NCI-H69 (cell line): ENCODE measurements around the gene SUCNR1.
"Not testable (repeated sequence)": the region's sequence is repeated elsewhere in the genome, so short reads cannot be mapped to it uniquely, and the experiment has no call there.

Source experiments
- DNase-seq: peaks from one replicate; lab custom pipeline; 2025; lab: John Stamatoyannopoulos, UW

The SUCNR1 gene

DNA sequence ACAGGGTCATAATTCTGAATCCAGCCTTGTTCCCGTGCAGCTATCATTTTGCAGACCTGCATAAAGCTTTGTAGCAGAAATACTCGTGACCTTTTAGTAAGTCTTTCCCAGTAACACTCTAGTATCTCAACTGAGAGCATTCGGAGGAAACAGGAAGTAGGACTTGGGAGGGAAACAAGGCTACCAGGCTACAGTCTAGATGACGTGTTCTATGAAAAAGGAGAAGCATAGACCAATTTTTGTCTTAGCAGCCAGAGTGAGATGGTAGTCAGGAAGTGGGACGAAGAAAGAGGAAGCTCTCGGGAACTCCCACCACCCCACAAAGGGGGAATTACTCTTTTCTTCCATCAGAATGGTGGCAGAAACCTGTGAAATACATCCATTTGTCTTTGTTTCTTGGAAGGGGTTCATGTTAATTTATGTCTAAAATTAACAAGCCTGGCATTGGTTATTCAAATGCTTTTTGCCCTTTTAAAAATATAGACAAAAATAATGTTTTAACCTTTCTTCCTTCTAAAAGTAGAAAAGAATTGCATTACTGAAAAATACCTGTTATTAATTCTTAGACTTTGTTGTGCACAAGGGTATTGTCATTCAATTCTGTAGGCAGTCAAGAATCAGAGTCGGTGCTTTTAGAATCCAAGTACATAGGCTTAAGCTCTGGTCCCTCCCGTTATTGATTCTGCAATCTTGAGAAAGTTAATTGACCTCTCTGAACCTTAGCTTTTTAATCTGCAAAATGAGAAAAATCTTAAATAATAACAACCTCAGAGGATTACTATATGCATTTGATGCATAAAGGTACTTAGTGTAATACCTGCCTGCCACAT is 1.6 kb upstream of the SUCNR1 start:
- no peak for DNase-seq

DNA sequence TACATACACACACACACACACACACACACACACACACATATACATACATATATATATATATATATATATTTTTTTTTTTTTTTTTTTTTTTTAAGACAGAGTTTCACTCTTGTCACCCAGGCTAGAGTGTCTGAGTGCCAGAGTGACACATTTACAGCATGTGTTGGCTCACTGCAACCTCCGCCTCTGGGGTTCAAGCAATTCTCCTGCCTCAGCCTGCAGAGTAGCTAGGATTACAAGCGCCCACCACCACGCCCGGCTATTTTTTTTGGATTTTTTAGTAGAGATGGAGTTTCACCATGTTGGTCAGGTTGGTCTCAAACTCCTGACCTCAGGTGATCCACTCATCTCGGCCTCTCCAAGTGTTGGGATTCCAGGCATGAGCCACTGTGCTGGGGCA is 636 bp downstream of the SUCNR1 start:
- not testable (repeated sequence) for DNase-seq

- DNase-seq: peak; percentile 13
Measured at GRCh38 chr3:151875759-151876158, 2.3 kb downstream of the SUCNR1 start.

DNA sequence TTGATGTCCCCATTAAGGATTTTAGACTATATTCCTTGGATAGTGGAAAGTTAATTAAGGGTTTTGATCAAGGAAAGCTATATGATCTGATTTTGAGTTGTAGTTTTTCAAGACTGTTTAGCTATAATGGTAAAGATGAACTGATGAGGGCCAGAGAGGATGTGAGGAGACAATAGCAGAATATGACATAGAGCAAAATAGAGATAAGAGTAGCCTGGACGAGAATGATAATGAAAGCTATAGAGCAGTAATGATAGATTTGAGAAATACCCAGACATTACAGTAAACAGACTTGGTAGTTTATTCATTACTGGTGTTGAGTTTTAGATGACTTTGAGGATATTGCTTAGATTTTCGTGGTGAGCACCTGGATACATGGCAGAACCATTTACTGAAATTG is 3.8 kb downstream of the SUCNR1 start:
- no peak for DNase-seq

DNA sequence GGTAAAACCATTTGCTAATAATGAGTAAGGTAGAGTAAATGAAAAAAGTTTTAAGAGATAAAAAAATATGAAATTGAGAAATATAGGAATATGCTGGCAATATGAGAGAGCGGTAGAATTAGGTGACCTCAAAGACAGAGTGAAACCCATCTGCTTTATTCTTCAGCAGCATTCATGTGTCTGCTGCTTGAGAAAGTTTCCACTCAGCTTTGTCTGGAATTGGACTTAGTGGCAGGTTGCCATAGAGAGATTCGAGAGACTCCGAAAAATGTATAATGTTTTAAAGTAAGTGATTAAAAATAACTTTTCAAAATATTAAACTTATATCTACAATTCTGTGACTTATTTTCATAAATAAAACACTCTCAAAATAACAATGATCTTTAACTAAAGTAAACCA is 5.0 kb downstream of the SUCNR1 start:
- DNase-seq: no peak

DNA sequence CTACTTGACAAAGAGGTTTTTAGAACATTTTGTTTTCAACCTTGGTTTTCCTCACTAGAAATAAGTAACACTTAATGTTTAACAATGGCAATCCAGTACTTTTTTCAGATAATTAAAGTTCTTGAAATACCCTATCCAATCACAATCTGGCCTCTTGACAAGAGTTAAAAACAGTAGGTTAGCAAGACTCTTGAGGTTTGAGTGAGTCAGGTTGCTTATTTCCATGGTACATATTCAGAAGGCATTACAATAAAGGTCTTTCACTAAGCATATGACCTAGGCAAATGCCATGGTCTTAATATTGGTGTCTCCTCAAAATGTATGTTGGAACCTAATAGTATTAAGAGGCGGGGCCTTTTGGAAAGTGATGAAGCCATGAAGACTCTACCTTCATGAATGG is 5.6 kb downstream of the SUCNR1 start:
- no peak for DNase-seq

- no peak for DNase-seq
Measured at GRCh38 chr3:151879679-151880415, 6.4 kb downstream of the SUCNR1 start.

- no peak for DNase-seq
Measured at GRCh38 chr3:151880416-151880690, 6.9 kb downstream of the SUCNR1 start.

- no peak for DNase-seq
Measured at GRCh38 chr3:151881137-151881536, 7.7 kb downstream of the SUCNR1 start.

- DNase-seq: not testable (repeated sequence)
Measured at GRCh38 chr3:151885397-151885796, 12.0 kb downstream of the SUCNR1 start.

DNA sequence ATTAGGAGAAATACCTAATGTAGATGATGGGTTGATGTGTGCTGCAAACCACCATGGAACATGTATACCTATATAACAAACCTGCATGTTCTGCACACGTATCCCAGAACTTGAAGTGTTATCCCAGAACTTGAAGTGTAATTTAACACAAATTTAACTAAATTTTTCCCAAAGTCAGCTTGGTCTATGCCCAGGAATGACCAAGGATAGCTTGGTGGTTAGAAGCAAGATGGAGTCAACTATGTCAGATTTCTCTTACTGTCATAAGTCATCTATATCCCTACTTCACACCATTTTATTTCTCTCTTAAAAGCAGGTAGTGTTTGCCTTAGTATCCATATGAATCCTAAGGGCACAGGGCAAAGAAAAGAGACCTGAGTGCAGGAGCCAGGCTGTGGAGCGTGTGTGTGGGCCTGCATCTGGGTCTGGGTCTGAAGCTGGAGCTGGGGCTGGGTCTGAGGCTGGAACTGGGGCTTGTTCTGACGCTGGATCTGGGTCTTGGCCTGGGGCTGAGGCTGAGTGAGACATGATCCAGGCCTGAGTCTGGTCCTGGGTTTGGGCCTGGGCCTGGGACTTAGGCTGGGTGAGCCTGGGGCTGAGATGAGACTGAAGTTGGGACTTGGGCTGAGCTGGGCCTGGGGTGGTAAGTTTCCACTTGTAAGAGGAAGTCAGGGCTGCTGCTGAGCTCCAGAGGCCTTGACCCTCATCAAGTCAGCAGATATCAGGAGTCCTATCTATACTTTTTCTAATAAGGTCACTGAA is 14.2 kb downstream of the SUCNR1 start:
- DNase-seq: not testable (repeated sequence)

DNA sequence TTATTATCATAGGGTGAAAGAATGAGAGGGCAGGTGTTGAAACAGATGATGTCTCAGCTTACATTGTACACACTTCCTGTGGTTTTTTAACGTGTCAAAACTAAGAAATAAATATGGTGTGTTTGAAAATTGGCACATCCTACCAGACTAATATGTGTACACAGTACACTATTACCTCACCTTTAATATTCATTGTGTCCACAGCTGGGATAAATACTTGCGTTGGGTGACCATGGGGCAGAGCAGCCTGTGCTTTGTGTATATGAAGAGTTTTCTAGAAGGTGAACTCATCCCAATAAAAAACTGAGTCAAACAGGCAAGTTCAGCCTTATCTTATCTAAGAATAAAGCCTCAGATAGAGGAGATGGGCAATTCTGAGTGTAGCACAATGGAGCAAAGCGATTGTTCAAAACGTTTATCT is 17.3 kb downstream of the SUCNR1 start:
- peak; percentile 91 for DNase-seq

DNA sequence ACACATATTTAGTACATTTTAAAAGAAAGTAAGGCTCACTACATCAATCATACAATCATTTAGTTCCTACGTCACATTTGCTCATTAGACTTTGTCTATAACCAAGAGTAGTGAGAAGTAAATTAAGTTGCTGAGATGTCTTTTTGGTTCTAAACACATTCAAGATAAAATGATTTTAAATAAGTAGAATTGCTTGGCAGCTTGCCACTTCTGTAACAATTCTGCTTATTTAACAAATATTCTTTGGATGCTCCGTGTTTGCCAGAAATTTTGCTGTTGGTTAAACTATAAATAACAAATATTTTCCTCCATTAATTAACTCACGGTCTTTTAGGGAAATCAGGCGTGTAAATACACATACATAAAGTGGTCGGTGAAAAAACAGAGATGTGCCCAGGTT is 18.3 kb downstream of the SUCNR1 start:
- DNase-seq: no peak

GRCh38 chr3:151894219-151894618 is 20.8 kb downstream of the SUCNR1 start:
- no peak for DNase-seq

GRCh38 chr3:151895478-151896241 is 22.2 kb downstream of the SUCNR1 start:
- DNase-seq: peak; percentile 7

GRCh38 chr3:151896246-151897012 is 23.0 kb downstream of the SUCNR1 start:
- DNase-seq: no peak

GRCh38 chr3:151898121-151898520 is 24.7 kb downstream of the SUCNR1 start:
- not testable (repeated sequence) for DNase-seq

- not testable (repeated sequence) for DNase-seq
Measured at GRCh38 chr3:151898564-151899261, 25.3 kb downstream of the SUCNR1 start.

DNA sequence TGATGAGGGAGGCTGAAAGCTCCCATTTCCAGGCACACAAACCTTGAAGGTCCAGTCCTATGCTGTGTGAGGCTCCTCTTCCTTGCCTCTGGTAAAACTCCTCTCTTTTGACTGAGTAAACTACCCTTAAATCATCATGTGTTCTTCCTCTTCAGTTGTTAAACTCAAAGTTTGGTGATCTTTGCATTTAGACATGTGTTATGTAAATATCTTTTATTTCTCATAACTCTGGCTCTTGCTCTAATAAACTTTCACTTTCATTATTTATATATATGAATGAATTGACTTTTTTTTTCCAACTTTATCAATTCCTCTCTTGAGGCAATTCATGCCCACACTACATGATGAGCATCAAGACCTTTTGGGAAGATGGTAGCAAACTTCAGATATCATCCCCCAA is 26.6 kb downstream of the SUCNR1 start:
- no peak for DNase-seq

DNA sequence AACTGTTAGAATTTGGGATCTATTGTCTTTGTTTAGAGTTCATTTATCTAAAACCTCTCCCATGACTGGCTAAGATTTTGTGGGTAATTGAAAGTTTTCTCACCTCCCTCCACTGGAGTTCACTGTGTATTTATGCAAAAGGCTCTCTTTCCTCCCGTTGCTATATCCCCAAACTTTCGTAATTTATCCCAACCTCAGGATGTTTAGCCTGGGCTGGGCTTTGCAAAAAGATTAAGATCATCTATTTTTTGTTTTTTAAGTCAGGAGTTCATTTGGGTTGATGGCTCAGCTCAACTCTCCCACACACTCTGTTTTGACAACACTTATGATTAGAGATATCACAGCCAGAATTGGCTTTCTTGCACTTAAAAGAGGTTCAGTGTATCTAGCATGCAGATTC is 27.0 kb downstream of the SUCNR1 start:
- no peak for DNase-seq
